GM10266 (cell line): ENCODE results near the gene ADAMTS17.

Experiments used
- DNase-seq: peaks from one replicate; pipeline ENCODE4 v3.0.0; 2012; ENCODE audit errors: extremely low spot score
- CTCF ChIP-seq: IDR thresholded peaks from 2 replicates; pipeline ENCODE4 v1.5.1; 2012; ENCODE audit warnings: mild to moderate bottlenecking, low read depth; ENCODE audit not compliant: control insufficient read depth, insufficient read depth; ENCODE audit errors: missing control alignments

Gene ADAMTS17

GRCh38 chr15:100115066-100115710 is 226.6 kb downstream of the ADAMTS17 start:
- no peak for DNase-seq
- no peak for TF ChIP-seq CTCF

- DNase-seq, result no peak
- TF ChIP-seq CTCF, result no peak
These were observed 227.2 kb downstream of the ADAMTS17 start for GRCh38 chr15:100114571-100114970.

- no peak for TF ChIP-seq CTCF
- DNase-seq, result no peak
These were observed 227.7 kb downstream of the ADAMTS17 start for GRCh38 chr15:100114100-100114499.

- no peak for TF ChIP-seq CTCF
- no peak for DNase-seq
These were observed 228.3 kb downstream of the ADAMTS17 start for GRCh38 chr15:100113351-100114080.

- no peak for DNase-seq
- no peak for TF ChIP-seq CTCF
These were observed 229.0 kb downstream of the ADAMTS17 start for GRCh38 chr15:100112636-100113305.

GRCh38 chr15:100112061-100112420 is 229.7 kb downstream of the ADAMTS17 start:
- DNase-seq, result no peak
- TF ChIP-seq CTCF, result no peak
